ENCODE results near the gene MGP.

GRCh38 chr12:14844401-14844800 lies 41.3 kb downstream of the MGP start:
- TF ChIP-seq CTCF (IDR thresholded peaks at IDR 0.05; ENCODE audit: poor library complexity, severe bottlenecking) (no peak), POLR2AphosphoS5 (IDR thresholded peaks at IDR 0.05) (no peak), MXI1 (conservative IDR thresholded peaks at IDR 0.05; ENCODE audit: poor library complexity, severe bottlenecking) (no peak), SMC3 (conservative IDR thresholded peaks at IDR 0.05; ENCODE audit: poor library complexity) (no peak)
